NCI-H526 treated with DMSO at 0.1 percent for 48 hours (cell line): ENCODE measurements around the gene AXDND1.

Experiments
- DNase-seq: peaks from one replicate; lab custom pipeline; 2025; lab: John Stamatoyannopoulos, UW

AXDND1 gene

GRCh38 chr1:179575497-179576314, 209.9 kb downstream of the AXDND1 start, which contains the start of gene NPHS2:
NPHS2 (minus strand) TSS chr1:179575948; CDS start chr1:179575864, 84 bp downstream.
- no peak for DNase-seq

DNA sequence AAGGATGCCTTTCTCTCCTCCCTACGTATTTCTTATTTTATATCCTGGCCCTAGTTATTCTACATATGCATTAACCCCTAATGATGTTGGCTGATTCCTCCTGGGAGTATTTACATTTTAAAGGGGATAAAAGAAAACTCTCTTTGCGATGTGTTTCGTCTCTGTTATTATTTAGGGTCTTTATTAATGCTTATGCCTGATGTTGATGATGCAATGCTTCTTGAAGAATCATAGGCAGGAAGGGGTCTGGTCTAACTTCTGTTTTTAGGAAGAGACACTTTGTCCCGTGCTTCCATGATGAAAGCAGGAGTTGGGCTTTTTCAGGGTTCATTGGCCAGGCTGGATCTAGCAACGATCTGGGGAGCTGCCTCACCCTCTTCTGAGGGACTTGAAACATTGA, 210.7 kb downstream of the AXDND1 start:
- no peak for DNase-seq

DNA sequence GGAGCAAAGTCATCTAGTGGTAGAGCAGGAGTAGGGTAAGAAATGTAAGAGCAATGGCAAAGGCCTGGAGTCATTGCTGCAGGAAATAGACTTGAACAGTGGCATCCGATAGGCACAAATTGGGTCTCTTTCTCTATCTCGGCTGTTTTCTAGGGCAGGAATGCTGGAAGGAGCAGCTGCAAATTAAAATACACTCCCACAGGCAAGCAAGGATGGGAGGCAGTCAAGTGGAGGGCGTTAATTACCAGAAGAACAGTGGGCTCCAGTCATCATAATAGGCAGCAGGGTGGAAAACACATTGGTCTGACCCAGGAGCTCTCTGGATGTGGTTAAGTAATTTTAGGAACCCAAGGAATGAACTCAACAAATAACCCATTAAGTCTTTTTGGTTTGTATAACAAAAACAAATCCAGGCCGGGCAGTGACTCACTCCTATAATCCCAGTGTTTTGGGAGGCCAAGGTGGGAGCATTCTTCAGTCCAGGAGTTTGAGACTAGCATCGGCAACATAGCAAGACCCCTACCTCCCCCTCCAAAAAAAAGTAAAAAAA, 218.1 kb downstream of the AXDND1 start:
- DNase-seq: no peak

- peak; percentile 93 for DNase-seq
These were observed 220.5 kb downstream of the AXDND1 start for GRCh38 chr1:179586107-179586823.

DNA sequence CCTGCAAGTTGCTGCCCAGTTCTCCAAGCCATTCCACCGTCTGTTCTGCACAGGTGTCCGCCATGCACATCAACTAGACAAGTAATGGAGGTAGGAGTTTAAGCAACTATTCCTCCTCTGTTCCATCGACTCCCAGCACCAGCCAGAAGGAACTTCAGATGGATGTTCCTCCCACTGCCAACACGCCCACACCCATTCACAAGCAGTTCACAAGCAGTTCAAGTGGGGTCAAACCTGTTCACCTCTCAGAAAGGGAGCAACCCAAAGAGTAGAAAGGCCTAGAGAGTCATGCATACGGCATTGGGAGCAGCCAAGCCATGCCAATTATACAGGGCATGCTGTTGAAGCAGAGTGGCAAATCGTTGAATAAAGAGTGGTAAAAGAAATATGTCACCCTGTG, 221.6 kb downstream of the AXDND1 start:
- DNase-seq: no peak

DNA sequence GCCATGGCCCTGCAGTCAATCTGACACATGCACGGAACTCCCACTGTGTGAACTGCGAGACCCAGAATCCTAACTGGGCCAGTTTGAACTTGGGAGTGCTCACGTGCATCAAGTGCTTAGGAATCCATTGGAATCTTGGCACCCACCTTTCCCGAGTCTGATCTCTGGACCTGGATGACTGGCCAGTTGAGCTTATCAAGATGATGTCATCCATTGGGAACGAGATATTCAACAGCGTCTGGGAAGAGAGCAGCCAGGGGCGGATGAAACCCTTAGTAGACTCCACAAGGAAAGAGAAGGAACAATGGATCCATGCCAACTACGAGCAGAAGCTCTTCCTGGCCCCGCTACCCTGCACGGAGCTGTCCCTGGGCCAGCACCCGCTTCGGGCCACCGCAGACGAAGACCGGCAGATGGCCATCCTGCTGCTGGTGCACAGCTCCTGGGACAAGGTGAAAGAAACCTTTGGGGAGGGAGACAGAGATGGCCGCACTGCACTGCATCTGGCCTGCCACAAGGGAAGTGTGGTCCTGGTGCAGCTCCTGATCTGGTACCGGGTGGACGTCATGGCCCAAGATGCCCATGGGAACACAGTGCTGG, 222.8 kb downstream of the AXDND1 start:
- no peak for DNase-seq

- no peak for DNase-seq
These were observed 223.7 kb downstream of the AXDND1 start for GRCh38 chr1:179589509-179589908.

GRCh38 chr1:179590671-179591070, 224.9 kb downstream of the AXDND1 start:
- no peak for DNase-seq

DNA sequence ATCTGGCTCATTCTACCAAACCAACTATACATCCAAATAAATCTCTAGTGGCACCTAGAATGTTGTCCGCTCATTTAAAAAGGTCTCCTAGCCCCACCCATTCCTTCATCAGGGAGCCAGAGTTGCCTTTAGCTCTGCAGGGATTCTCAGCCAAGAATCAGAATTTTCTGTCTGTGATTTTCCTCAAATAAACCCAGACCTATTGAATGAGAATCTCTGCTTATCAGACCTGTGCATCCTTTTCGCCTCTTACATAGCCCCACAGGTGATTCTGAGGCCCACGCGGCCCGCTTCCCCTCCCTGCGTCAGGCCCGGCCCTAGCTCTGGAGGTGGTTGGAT, 225.5 kb downstream of the AXDND1 start:
- DNase-seq: no peak

DNA sequence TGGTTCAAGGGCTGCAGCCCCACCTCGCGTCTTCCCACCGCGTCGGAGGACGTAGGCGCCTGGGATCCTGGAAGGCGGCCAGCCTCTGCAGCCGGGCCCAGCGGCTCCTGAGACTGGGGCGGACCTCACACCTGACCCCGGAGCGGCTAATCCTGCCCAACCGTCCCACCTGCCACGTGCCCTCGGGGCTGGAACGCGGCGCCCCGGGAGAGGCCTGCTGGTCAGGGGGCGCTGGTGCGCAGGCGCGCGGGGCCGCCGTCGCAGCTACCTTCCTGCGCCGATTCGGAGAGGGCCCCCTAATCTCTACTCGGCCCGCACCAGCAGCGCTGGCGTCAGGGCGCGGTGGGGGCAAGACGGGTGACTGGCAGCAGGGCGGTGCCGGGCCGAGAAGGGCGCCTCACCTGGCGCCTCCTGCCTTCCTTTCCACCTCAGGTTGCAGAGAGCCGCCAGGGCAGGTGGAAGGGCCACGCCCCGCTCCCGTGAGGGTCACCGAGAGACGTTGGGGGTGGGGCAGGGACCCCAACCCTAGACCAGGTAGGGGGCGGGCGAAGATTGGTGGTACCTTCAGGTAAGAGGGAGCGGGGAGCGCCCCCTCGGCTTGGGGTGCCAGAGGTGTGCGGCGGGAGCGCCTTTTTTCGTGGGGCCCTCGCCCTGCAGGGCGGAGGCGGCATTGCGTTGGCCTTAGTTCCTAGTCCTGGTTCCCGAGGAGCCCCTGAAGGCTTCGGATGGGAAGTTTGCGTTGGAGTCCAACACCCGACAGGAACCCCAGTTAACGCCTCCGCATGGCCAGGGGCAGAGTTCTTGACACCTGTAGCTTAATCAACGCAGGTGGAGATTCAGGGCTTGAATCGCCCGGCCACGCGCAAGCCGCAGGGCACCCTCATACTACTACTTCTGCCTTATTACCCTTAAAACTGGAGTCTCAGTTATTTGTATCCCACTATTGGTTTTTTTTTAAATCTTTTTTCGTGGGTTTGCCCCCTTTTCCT, 226.1 kb downstream of the AXDND1 start, which contains the start of gene TDRD5:
Gene TDRD5 (plus strand): TSS at position 241 of the 989 bp plus-strand sequence. CDS start 784 bp downstream, outside the sequence.
- peak; percentile 76 for DNase-seq

DNA sequence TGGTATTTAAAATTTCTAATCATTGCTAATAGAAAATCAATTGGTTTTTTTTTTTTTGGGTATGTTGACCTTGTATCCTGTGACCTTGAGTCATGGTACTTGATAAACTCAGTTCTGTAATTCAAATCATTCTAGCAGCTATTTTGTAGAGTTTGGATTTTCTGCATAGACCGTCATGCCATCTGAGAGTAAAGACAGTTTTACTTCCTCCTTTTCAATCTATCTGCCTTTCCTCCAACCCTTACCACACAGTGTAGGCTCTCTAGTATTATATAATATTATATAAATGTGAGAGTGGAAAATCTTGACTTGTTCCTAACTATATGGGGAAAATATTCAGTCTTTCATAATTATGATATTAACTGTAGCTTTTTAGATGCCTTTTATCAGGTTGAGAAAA, 232.9 kb downstream of the AXDND1 start:
- no peak for DNase-seq

- peak; percentile 78 for DNase-seq
These were observed 234.0 kb downstream of the AXDND1 start for GRCh38 chr1:179599623-179600249.

DNA sequence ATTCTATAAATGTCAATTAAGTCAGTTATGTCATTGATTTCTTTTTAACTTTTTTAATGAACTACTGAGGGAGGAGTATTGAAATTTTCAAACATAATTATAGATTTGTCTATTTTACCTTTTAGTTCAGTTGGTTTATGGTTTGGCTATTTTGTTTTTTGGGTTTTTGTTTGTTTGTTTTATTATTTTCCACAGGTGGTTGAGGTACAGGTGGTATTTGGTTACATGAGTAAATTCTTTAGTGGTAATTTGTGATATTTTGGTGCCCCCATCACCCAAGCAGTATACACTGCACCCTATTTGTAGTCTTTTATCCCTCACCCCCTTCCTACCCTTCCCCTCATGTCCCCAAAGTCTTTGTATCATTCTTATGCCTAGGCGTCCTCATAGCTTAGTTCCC, 235.3 kb downstream of the AXDND1 start:
- DNase-seq: no peak
